ENCODE data around the gene MSH2.
"Not testable (repeated sequence)": the region's sequence is repeated elsewhere in the genome, so short reads cannot be mapped to it uniquely, and the experiment has no call there.

Gene MSH2

DNA sequence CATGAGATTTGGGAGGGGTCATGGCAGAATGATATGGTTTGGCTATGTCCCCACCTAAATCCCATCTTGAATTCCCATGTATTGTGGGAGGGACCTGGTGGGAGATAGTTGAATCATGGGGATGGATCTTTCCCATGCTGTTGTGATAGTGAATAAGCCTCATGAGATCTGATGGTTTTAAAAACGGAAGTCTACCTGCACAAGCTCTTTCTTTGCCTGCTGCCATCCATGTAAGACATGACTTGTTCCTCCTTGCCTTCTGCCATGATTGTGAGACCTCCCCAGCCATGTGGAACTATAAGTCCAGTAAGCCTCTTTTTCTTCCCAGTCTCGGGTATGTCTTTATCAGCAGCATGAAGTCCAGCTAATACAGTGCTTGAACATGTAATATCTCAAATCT, 5.0 kb downstream of the MSH2 start:
- DNase-seq (ENCODE audit: low read depth), result not testable (repeated sequence)

DNA sequence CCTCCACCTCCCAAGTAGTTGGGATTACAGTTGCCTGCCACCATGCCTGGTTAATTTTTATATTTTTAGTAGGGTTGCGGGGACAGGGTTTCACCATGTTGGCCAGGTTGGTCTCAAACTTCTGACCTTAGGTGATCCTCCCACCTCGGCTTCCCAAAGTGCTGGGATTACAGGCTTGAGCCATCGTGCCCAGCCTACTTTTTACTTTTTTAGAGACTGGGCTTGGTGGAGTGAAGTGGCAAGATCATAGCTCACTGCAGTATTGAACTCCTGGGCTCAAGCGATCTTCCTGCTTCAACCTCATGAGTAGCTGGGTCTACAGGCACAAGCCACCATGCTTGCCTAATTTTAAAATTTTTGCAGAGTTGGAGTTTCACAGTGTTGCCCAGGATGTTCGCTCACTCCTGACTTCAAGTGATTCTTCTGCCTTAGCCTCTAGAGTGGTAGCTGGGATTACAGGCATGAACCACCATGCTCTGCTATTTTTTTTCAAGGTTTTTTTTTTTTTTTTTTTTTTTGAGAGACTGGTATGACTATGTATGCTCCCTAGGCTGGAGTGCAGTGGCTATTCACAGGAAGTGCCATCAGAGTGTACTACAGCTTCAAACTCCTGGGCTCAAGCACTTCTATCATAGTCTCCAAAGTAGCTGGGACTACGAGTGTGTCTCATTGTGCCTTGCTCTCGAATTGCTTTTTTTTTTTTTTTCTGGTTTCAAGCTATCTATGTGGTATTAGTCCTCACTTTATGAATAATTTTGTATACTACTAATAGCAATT, 11.9 kb downstream of the MSH2 start:
- DNase-seq (ENCODE audit: low read depth), result peak; percentile 28

DNA sequence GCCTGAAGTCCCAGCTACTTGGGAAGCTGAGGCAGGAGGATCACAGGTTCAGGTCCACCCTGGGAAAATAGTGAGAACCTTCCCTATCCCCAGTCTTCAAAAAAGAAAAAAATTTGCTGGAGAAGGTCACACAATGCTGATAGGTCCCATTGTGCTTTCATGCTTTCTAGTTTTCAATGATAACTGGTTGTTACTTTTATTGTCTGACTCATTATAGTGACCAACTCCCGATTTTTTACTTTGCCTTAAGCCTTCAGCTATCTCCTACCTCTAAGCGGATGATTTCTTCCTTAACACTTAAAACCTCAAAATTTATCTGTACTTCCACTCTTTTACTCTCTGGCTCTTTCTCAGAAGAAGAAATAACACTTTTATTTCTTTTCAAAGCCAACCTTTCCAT, 17.3 kb downstream of the MSH2 start:
- DNase-seq (ENCODE audit: low read depth), result no peak

GRCh38 chr2:47420683-47421082, 17.7 kb downstream of the MSH2 start:
- not testable (repeated sequence) for DNase-seq (ENCODE audit: low read depth)

- peak; percentile 76 for DNase-seq (ENCODE audit: low read depth)
These were observed 19.1 kb downstream of the MSH2 start for GRCh38 chr2:47422016-47422415.

GRCh38 chr2:47422560-47422959, 19.6 kb downstream of the MSH2 start:
- DNase-seq (ENCODE audit: low read depth), result peak; percentile 97

DNA sequence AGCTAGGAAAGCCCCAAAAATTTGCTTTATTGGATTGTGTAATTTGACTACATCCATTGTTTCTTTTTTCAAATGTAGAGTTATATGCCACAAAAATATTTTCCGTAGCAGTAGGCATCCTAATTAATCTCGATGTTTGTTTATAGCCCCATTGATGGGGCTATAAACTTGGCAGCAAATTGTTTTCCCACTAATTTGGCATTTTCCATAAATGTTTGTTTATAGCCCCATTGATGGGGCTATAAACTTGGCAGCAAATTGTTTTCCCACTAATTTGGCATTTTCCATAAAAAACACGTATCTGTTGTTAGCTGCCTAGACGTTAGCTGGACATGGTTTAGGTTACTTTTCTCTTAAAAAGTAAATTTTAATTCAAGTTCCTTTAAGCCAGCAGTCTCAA, 23.8 kb downstream of the MSH2 start:
- DNase-seq (ENCODE audit: low read depth), result no peak

- peak; percentile 77 for DNase-seq (ENCODE audit: low read depth)
These were observed 26.8 kb downstream of the MSH2 start for GRCh38 chr2:47429795-47430194.

GRCh38 chr2:47433006-47433405, 30.1 kb downstream of the MSH2 start:
- not testable (repeated sequence) for DNase-seq (ENCODE audit: low read depth)

DNA sequence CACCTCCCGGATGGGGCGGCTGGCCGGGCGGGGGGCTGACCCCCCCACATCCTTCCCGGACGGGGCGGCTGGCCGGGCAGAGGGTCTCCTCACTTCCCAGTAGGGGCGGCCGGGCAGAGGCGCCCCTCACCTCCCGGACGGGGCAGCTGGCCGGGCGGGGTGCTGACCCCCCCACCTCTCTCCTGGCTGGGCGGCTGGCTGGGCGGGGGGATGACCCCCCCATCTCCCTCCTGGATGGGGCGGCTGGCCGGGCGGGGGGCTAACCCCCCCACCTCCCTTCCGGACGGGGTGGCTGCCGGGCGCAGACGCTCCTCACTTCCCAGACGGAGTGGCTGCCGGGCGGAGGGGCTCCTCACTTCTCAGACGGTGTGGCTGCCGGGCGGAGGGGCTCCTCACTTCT, 30.5 kb downstream of the MSH2 start:
- not testable (repeated sequence) for DNase-seq (ENCODE audit: low read depth)

- DNase-seq (ENCODE audit: low read depth), result peak; percentile 49
These were observed 34.3 kb downstream of the MSH2 start for GRCh38 chr2:47437287-47437686.

DNA sequence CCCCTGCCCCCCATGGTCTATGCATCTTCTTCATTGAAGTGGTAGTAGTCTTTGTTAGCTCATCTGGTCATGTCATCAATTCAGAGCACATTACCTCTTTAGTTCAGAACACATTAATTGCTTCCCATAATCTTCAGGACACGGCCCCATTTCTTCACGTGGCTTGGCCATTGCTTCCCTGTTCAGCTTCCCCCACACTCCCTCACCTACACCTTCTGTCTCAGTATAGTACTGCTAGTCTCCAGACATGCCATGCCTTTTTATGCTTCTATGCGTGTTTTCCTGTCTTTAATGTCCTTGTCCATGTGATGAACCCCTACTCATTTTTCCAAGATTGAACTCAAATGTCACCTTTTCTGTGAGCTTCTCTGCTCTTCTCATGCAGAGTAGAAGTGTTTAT, 35.1 kb downstream of the MSH2 start:
- DNase-seq (ENCODE audit: low read depth), result no peak

DNA sequence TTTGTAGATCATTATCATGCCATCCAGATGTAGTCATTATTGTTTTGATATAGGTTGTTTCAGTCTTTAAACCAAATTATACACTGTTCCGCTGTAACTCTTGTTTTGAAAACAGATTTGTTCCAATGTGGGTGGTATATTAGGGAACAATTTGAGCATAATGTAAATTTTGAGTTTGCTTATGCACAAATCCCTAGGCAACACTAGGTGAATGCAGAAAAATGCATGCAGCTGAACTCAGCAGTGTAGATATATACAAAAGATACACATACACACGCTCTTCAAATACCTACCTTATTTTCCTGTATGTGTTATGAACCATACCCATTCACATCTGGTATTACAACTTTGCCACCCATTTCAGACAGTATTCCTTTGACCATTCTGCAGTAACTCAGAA, 35.8 kb downstream of the MSH2 start:
- DNase-seq (ENCODE audit: low read depth), result no peak

DNA sequence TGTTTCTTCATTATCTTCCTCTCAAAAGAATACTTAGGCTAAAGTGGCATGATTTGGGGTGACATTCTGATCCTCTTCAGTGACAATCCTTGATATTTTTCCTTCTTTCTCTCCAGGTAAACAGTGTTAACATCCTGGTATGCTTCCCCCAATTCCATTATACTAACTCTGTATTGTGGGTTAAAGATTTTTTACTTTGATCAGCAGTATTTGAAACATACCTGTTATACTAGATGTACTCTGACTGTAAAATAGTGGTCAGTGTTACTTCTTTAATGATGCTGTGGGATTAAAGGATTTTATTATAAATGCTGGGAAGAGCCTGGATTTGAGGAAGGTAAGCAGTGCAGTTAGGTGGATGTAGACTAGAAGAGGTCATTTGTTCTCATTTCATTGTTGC, 48.8 kb downstream of the MSH2 start:
- no peak for DNase-seq (ENCODE audit: low read depth)

- DNase-seq (ENCODE audit: low read depth), result no peak
These were observed 49.8 kb downstream of the MSH2 start for GRCh38 chr2:47452761-47453160.

DNA sequence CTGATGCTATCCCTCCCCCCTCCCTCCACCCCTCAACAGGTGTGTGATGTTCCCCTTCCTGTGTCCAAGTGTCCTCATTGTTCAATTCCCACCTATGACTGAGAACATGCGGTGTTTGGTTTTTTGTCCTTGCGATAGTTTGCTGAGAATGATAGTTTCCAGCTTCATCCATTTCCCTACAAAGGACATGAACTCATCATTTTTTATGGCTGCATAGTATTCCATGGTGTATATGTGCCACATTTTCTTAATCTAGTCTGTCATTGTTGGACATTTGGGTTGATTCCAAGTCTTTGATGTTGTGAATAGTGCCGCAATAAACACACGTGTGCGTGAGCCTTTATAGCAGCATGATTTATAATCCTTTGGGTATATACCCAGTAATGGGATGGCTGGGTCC, 51.9 kb downstream of the MSH2 start:
- not testable (repeated sequence) for DNase-seq (ENCODE audit: low read depth)

- no peak for DNase-seq (ENCODE audit: low read depth)
These were observed 52.5 kb downstream of the MSH2 start for GRCh38 chr2:47455411-47455810.

GRCh38 chr2:47456851-47457250, 53.9 kb downstream of the MSH2 start:
- DNase-seq (ENCODE audit: low read depth), result no peak

DNA sequence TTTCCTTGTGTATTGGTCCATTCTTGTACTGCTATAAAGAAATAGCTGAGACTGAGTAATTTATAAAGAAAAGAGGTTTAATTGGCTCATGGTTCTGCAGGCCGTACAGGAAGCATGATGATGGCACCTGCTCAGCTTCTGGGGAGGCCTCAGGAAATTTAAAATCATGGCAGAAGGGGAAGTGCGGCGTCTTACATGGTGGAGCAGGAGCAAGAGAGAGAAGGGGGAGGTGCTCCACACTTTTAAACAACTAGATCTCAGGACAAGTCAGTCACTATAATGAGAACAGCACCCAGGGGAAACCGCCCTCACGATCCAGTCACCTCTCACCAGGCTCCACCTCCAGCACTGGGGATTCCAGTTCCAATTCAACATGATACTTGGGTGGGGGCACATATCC, 54.3 kb downstream of the MSH2 start:
- DNase-seq (ENCODE audit: low read depth), result no peak

DNA sequence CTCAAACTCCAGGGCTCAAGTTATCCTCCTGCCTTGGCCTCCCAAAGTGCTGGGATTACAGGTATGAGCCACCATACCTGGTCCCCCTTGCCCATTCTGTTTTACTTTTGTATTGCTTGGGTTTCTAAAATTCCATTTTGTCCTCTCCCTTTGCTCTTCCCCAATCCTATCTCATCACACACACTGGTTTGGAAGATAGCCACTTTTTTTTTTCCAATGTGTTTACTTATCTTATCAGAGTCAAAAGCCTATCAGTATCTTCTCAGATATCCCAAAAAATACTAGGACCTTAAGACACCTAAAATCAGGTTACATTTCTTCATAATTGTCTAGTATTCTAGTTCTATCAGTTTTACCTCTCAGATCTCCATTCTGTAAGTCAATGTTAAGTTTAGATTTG, 56.1 kb downstream of the MSH2 start:
- DNase-seq (ENCODE audit: low read depth), result no peak

- no peak for DNase-seq (ENCODE audit: low read depth)
These were observed 57.8 kb downstream of the MSH2 start for GRCh38 chr2:47460766-47461165.

DNA sequence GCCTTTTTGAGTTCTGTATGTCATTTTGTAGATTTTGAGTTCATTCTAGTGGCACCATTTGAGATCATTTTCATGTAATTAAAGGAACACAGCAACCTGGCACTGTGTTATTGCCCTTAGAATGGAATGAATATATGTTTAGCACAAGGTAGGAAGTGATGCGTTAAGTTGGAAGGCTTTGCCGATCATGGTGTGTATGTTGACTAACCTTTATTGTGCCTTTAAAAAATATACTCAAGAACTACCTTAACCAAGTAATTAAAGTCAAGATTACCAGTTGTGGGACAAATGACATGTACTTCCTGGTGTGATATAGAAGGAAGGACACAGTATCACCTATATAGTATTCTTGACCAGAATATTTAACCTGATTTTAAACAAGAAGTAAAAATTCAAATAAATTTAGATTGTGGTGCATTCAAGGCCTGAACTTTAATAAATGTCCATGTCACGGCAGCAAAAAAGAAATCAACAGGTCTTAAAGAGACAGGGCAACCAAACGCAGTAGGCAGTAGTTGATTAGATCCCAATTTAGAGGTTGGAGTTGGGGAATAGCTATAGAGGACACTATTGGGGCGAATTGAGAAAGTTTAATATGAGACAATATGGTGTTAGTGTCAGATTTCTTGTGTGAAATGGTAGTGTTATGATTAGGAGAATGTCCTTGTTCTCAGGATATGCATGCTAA, 68.6 kb downstream of the MSH2 start:
- DNase-seq (ENCODE audit: low read depth), result no peak

GRCh38 chr2:47479863-47480262, 76.9 kb downstream of the MSH2 start:
- no peak for DNase-seq (ENCODE audit: low read depth)

DNA sequence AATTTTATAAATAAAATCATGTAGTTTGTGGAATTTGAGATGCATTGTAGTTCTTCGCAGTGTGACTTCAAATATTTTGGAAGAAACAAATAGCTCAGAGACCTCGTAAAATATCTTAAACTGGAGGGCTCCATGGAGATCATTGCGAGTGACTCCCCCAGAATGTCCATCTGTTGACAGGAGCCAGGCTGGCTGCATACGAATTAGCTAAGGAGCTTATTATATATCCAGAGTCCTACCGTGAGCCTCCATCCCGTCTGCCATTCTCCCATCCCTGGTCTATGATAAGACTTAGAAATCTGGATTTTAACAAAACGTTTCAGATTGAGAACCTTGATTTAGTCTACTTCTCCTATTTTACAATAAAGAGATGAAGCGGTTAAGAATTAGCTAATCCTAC, 80.2 kb downstream of the MSH2 start:
- no peak for DNase-seq (ENCODE audit: low read depth)

All from ELR (cell line).